Thyroid gland (tissue), 4 donors: ENCODE measurements around the gene SHROOM1.

Source experiments
- POLR2A ChIP-seq, 2 donors: fragments of 450-650 bp; IDR thresholded peaks; one replicate each; pipeline ENCODE4 v1.6.1; 2017; ENCODE audit warnings: antibody characterized with exemption in 2 of 2, mild to moderate bottlenecking in 2 of 2, moderate library complexity in 1 of 2
- TF ChIP-seq, protein P1 (sequence below), 6 experiments: fragments of 200-600 bp in 3 of 6; fragments of 450-650 bp in 3 of 6; sonication (generic) in 3 of 6; IDR thresholded peaks; one replicate each; pipeline ENCODE4 v1.5.1; 2016 to 2019; ENCODE audit warnings: antibody characterized with exemption in 6 of 6, mild to moderate bottlenecking in 2 of 6, inconsistent platforms in 1 of 6, moderate library complexity in 1 of 6

DNA sequence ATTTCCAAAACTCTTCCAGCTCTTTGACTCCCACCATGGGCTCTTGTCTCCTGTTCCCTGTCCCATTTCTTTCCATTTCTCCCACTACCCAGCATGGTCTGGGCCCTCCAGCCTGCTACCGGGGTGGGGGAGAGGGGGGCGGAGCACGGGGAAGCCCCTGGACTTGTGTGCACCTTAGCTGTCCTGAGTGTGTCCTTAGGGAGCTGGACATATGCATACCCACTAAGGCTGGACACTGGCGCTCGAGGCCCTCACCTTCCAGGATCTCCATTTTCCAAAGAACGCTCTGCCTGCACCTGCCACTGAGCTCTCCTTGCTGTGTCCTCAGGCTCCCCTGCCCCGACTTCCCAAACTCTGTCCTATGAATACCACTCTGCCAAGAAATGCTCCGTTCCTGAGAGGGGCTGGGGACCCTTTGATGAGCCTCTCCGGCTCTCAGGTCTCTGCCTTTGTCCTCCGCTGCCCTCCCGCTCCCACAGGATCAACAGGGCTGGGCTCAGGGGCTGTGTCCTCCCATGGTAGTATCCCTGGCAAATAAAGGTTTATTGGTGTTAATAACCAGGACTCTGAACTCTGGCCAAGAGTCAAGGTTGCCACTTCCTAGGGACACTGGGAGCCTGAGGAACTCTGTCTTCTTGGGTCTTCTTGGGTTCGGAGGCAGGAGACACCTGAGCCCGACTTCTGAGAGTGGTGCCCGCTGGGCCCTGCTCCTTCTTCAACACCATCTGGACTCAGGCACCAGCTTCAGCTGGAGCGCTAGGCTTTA lies 831 bp upstream of the SHROOM1 start:
- TF ChIP-seq, protein P1, sequence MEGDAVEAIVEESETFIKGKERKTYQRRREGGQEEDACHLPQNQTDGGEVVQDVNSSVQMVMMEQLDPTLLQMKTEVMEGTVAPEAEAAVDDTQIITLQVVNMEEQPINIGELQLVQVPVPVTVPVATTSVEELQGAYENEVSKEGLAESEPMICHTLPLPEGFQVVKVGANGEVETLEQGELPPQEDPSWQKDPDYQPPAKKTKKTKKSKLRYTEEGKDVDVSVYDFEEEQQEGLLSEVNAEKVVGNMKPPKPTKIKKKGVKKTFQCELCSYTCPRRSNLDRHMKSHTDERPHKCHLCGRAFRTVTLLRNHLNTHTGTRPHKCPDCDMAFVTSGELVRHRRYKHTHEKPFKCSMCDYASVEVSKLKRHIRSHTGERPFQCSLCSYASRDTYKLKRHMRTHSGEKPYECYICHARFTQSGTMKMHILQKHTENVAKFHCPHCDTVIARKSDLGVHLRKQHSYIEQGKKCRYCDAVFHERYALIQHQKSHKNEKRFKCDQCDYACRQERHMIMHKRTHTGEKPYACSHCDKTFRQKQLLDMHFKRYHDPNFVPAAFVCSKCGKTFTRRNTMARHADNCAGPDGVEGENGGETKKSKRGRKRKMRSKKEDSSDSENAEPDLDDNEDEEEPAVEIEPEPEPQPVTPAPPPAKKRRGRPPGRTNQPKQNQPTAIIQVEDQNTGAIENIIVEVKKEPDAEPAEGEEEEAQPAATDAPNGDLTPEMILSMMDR (IDR thresholded peaks at IDR 0.05), result no peak
- TF ChIP-seq POLR2A (IDR thresholded peaks at IDR 0.05), result no peak
